NCI-H1092 (cell line): ENCODE measurements around the gene CD99.
"Not testable (repeated sequence)": the region's sequence is repeated elsewhere in the genome, so short reads cannot be mapped to it uniquely, and the experiment has no call there.

Experiments
- DNase-seq: peaks from one replicate; lab custom pipeline; 2025; lab: John Stamatoyannopoulos, UW

The CD99 gene

DNA sequence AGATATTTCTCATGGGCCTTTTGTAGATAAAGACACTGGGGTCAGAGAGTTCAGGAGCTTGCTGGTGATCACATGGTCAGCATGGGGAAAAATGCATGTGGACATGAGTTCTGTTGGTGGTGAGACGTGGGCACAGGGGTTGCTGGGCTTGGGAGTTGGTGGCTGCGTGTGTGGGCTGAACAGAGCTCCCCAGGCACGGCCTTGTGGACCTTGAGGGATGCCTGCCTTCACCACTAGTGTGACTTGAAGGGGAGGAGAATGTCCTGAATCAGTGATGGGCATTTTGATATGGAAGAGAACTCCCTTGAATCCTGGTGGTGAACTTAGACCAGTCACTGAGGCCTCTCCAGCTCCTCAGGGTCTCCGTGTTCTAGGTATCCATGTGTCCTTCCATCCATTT is 8.9 kb downstream of the CD99 start:
- no peak for DNase-seq

DNA sequence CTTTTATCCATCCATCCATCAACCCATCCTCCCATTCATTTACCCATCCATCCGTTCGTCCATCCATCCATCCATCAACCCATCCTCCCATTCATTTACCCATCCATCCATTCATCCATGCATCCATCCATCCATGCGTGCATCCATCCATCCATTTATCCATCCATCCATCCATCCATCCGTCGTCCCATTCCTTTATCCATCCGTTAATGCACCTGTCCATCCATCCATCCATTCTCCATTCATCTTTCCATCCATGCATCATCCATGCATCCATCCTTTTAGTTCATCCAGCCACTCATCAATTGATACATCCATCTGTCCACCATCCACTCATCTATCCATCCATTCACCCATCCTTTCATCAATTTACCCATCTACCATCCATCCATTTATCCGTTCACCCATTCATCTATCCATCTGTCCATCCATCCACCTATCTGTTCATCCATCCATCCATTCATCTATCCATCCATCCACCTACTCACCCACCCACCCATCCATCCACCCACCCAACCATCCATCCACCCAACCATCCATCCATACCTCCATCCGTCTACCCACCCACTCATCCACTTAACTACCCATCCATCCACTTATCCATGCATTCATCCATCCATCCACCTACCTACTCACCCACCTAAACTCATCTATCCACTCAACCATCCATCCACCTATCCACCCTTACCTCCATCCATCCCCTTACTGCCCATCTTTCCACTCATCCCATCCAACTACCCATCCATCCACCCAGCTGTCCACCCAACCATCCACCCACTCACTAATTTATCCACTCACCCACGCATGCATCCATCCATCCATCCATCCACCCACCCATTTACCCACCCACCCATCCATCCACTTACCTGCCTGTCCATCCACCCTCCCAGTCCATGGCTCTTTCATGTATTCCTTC is 9.6 kb downstream of the CD99 start:
- no peak for DNase-seq

DNA sequence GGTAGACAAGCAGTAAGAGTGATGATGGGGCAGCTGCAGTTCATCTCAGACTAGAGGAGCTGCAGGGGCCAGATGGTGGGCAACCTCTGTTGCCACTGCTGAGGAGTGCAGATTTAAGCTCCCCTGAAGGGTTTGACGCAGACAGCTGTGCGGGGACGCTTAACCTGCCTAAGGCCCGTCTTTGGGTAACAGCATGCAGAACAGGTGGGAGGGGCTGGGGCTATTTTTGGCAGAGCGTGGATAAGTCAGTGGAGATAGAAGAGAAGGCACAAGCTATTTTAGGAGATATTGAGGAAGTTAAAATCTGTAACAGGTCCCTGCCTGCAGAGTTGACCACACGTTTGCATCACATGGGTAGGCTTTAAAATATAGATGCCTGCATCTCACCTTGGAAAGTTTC is 10.5 kb downstream of the CD99 start:
- no peak for DNase-seq

DNA sequence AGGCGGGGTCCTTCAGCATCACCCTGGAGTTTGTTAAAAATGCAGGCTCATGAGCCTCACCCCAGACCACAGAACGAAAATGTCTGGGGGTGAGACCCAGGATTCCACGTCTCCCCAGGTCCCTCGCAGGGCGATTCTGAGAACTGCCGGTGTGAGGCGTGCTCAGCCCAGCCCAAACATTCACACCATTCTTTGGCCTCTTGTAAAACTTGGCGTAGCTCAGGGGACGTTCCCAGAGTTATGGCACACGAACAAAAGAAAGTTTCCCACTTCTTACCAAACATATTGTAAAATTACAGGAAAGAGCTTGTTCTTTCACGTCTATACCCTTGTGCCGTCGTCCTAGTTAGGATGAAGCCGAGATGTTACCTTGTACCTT is 12.9 kb downstream of the CD99 start:
- no peak for DNase-seq

DNA sequence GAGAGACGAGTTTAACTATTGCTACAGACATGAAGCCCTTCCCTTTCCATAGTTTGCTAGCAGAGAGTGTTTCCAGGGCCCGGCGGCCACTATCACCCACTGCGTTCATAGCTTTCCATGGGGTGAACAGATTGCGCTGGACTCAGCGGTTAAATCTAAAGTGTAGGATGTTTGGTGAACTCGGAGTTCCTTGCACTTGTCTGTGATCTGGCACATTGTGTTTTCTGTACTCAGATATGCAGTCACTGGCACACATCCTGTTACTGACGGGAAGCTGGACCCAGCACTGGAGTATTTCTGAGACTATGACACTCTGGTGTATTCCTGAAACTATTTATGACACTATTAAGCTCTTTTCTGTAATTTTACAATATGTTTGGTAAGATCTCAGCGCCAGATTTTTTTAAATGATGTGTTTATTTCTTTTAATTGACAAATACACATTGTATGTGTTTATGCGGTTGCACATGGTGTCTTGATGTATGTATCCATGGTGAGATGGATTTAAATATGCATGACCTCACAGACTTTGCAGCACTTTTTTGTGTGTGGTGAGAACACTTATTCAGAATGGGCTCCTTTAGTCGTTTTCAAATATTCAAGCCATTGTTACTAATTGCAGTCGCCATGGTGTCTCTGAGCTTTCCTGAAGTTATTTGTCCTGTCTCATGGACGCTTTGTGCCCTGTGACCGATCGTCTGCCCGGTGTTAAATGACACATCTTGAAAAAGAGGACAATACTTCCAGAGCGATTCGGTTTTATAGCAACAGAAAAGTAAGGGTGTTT is 14.1 kb downstream of the CD99 start:
- no peak for DNase-seq

DNA sequence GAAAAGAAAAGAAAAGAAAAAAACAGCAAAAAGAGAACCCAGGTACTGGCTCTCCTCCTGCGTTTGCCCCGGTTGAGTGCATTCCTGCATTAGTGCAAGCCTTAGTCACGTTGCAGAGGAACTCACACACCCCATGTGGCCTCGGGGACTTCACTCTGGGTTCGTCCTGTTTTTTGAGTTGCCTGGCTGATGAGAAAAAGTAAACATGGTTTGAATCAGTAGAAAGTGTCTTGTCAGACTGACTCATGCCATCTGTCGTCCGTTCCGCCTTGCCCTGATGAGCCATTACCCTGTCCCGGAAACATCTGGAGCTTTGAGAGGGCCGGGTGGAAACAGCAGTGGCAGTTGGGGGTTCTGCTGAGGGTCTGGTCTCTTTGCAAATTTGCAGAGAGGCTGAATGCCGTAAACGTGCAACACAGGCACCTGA is 16.3 kb downstream of the CD99 start:
- no peak for DNase-seq

DNA sequence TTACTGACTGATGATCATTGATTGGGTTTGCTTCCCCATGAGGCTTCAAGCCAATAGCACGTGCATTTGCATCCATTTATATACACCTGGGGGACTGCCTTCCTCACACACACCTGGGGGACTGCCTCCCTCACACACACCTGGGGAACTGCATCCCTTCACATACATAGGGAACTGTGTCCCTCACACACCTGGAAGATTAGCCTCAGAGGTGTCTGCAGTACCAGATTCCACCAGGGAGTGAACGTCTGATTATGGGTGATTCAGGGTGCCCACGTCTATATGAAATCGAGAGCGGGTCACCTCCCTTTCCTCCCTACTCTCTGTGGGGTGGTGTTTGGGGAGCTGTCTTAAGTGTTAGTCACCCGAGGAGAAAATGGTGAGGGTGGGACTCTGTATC is 16.9 kb downstream of the CD99 start:
- no peak for DNase-seq

DNA sequence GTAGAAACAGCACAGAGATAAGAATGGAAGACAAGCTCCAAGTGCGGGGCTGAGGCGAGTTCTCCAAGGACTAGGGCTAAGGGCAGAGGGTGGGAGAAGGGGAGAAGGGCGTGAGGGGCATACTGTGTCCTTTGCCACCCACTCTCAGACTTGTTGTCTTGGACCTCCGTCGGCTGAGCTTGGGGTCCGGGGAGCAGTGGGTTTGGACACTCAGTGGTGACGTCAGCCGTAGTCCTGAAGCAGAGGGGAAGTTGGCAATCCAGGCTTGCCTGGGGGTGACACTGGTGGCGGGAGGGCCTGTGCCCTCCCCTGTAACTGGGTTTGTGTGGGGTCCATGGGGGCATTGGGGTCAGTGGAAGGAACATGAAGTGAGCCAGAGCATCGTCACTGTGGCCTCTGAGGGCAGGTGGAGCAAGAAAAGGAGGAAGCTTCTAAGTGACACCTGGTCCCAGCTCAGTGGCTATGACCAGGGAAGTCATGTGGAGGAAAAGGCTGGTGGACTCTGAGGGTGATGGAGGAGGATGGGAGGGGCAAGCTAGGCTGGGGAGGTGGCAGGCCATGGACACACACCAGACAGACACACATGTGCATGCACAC is 17.6 kb downstream of the CD99 start:
- no peak for DNase-seq

DNA sequence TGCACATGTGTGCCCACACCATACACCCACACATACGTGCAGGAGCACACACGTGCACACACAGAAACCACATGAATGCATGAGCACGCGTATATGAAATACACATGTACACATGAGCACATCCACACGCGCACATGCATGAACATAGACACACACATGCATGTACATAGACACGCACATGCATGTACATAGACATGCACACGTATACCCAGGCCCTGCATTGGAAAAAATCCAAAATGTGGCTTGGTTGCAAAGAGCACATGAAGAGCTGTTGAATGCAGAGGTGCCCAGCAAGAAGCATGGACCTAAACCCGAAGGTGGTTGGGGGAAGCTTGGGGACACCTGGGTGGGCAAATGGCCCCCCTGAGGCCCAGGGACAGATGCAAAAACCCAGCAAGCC is 18.5 kb downstream of the CD99 start:
- DNase-seq = no peak

DNA sequence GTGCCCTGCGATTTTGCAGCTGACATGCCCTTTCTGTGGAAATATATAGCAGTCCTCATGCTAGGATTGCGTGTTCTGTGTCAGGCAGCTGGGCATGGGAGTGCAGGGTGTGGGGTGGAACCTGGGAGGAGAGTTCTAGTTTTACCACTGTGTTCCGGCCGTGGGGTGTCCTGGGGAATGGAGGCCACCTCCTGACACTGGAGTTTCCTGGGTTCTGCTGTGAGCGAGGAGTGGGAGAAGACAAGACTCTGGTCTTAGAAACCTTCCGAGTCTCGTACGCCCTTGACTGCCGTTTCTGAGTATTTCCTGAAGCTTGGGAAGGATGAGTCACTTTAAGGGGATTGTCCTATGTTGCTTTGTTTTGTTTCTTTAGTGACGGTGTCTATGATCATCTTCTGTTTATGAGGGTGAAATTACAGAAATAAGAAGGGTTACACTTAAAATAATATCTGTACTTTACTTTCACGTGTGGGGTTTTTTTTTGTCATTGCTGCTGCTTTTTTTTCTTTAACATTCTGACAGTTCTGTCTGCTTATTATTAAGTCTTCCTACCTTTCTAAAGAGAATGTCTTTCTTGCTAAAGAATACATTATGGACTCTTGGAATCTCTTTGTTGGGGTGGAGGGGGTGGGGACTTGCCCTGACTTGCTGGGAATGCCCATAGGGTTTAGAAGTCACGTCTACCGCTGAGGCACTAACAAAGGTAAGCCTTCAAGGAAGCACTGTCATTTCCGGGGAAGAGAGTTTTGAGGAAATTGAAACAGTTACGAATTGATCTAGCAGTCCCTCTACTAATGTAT is 19.1 kb downstream of the CD99 start:
- no peak for DNase-seq

DNA sequence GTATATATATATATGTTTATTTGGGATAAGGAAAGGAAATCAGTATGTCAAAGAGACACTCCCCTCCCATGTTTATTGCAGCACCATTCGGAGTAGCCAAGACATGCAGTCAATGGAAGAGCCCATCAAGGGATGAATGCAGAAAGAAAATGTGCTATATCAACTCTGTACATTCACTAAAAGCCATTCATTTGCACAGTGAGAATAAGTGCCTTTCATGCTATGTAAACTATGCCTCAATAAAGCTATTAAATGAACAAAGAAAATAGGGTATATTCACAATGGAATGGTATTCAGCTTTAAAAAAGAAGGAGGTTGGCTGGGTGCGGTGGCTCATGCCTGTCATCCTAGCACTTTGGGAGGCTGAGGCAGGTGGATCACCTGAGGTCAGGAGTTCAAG is 20.3 kb downstream of the CD99 start:
- DNase-seq = no peak

DNA sequence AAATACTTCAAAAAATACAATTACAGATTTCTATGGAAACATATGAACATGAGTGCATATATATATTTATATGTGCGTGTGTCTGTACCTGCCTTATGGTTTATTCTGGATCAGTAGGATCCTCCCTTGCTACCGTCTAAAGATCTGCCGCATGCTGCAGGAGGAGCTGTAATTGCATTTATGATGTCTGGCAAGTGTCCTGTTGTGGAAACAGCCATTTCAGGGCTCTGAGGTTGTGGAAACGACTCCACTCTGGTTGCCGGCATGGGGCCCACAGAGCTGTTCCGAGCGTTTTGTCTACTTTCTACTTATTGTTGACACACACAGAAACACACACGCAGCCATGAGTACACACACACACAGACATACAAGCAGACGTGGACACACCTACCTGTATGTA is 21.3 kb downstream of the CD99 start:
- DNase-seq = no peak

DNA sequence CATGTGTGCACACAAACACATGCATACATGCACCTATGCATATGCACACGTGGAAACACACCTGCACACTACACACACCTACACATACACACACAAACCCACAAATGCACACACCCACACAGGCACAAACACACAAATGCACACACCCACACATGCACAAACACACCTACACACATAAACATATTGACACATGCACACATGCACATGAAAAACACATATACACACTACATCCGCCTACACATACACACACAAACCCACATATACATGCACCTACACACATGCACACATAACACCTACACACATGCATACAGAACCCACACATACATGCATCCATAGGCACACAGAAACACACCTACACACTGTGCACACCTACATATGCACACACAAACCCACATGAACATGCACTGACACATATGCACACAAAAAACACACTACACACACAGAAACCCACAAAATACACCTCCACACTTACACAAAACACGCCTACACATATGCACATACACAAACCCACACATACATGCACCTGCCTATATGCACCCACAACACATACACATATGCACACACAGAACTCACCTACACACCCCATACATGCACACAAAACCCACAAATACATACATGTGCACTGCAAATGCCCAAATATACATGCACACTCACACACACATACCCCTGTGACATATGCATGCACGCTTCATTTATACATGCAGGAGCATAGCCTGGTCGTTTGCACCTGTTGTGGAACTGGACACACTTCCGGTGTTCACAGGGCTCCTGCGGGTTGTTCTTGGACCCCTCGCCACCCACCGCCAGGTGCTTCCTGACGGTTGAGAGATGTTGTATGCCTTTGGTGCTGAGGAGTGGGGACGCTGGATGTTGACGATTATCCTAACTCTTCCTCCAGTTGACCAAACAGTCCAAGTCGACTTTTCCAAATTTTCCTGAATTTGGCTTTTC is 22.1 kb downstream of the CD99 start:
- DNase-seq = no peak

DNA sequence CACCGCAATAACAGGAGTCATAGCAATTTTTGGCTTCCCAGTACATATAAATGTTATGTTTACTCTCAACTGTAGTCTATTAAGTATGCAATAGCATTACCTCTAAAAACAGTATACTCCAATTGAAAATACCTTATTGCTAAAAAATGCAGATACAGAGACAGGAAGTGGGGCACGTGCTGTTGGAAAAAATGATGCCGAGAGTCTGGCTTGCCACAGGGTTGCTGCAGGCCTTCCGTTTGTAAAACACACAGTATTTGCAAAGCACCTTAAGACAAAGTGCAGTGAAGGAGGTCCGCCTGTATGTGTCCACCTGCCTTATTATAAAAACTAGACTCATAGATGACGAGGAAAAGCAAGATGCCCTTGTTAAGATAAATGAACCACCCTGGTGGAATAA is 23.5 kb downstream of the CD99 start:
- no peak for DNase-seq

DNA sequence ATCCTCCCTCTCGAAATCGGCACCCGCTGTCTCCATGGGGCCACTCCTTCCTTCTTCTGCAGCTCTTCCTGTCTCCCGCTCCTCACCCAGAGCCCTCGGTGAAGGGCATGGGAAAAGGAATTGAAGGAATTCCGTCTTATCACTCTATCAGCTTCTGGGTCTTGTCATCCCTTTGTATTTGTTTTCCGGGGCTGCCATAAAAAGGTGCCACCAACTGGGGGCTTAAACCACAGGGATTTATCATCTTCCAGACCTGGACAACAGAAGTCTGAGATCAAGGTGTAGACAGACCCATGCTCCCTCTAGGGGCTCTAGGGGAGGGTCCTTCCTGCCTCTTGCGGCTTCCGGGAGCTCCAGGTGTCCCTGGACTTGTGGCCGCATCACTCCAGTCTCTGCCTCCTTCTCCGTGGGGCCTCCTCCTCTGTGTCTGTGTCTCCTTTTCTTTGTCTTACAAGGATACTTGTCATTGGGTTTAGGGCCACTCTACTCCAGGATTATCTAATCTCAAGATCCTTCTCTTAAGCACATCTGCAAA is 24.0 kb downstream of the CD99 start:
- DNase-seq = no peak

DNA sequence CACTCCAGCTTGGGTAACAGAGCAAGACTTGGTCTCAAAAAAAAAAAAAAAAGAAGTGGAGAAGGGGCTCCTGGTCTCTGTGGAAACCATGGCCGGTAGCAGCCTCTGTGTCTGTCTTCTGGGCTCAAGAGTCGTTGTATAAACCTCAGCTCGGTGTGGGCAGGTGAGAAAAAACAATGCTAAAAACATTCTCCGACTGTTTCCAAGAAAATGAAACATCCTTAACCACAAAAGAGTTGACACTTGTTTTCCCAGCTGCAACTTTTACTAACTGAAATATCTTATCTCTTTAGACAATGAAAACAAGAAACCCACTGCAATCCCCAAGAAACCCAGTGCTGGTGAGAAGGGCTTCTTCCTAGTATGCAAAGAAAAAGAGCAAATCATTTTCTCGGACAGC is 26.2 kb downstream of the CD99 start:
- DNase-seq = no peak

DNA sequence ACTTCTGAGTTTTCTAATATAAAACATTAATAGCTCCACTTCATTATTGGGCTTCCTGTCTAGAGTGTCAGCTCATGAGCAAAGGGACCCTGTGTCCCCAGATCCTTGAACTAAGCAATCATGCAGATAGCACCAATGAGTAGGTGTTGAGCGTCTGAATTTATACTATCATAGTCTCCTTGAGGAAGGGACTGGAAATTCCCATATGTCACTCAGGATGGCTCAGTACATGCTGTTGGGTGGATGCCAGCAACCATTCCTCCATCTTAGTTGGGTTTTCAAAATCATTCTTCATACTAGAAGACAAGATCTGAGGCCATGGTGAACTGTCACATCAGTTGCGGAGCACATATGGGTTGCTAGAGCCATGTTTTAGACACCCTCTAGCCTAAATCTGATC is 27.7 kb downstream of the CD99 start:
- no peak for DNase-seq

DNA sequence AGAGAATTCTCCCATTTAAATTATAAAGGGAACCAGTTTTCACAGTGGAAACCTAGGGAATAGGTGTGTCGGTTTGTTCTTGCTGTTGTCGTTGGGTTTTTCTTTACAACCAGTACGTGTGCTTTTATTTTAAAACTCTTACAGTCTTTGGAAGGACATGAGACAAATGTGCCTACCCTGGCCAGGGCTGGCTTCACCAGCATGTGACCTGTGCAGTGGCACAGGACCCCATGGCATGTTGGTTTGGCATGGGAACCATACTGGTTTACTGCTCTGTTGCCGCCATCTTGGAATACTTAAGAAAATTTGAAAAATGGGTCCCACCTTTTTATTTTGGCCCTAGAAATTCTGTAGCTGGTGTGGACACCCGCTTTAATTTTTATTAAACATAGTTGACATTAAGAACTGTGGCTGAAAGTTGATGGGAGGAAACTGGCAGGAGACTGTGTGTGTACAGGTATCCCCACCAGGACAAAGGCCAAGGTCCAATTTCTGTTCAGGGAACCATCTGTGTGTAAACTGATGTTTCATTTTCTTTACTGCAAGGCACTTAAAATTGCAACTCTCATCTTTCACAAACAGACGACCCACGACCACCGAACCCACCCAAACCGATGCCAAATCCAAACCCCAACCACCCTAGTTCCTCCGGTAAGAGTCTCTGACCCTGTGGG is 28.8 kb downstream of the CD99 start:
- no peak for DNase-seq

DNA sequence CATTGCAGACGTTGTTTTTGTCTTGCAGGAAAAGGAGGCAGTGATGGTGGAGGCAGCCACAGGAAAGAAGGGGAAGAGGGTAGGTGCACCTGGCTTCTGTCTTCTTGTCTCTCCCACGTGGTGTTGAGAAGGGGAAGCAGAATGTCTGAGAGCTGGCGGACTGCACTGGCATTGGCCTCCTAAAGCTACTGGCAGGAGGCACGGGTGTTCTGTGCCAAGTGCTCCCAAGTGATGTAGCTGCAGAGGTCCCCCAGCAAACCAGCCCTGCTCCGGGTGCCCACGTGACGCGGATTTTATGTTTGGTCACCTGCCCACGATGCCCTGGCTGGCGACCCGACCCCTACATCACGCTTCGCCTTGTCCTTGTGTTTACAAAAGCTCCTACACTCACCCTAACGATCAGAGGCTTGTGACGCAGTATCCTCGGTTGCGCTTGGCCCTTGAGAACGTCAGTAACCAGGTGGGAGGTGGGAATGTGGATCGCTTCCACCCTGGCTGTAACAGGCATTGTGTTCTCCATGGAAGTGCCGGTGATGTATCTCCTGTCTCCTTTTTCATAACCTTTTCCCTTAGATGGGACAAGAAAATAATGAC is 32.3 kb downstream of the CD99 start:
- no peak for DNase-seq

DNA sequence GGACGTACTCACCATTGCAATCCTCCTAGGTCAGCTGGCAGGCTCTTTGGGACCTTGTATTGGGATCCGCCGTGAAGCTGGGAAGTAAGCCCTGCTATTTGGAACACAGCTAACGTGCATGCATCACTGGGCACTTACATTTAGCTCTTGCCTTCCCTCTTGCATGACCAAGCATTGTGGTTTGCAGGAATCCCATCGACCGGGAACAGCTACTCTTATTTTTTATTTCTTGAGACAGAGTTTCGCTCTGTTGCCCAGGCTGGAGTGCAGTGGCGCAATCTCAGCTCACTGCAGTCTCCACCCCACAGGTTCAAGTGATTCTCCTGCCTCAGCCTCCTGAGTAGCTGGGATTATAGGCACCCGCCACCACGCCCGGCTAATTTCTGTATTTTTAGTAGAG is 36.2 kb downstream of the CD99 start:
- not testable (repeated sequence) for DNase-seq
